Small intestine (tissue), 7 donors: ENCODE data around the gene FGF14. TPM values are rescaled to one million over a fixed set of nuclear protein-coding genes. Genes with fewer than 3 reads are reported as not detected.
"Not testable (repeated sequence)": the region's sequence is repeated elsewhere in the genome, so short reads cannot be mapped to it uniquely, and the experiment has no call there.

Source experiments
- DNase-seq, 2 donors: peaks; one replicate each; pipeline versions ENCODE4 v3.0.0 to v3.0.0-alpha.2; 2013
- FAIRE-seq: peaks from 2 replicates; lab custom pipeline; 2012; peaks lifted over from hg19 to GRCh38; lab: Jason Lieb, UNC
- H3K27ac ChIP-seq, 3 donors: one replicate each; pipeline ENCODE4 v1.5.1; 2013; ENCODE audit warnings: low read length in 2 of 3, mild to moderate bottlenecking in 2 of 3, control low read depth in 1 of 3, inconsistent platforms in 1 of 3, low read depth in 1 of 3, moderate library complexity in 1 of 3
- H3K27me3 ChIP-seq, 3 donors: one replicate each; pipeline ENCODE4 v1.6.1; 2013; ENCODE audit warnings: low read length in 3 of 3, inconsistent platforms in 1 of 3; ENCODE audit not compliant: control insufficient read depth in 3 of 3, insufficient read depth in 3 of 3
- H3K36me3 ChIP-seq, 3 donors: one replicate each; pipeline ENCODE4 v1.6.1; 2013; ENCODE audit warnings: low read length in 3 of 3, inconsistent platforms in 1 of 3, low read depth in 1 of 3, mild to moderate bottlenecking in 1 of 3, moderate library complexity in 1 of 3; ENCODE audit not compliant: control insufficient read depth in 3 of 3, insufficient read depth in 2 of 3
- H3K4me1 ChIP-seq, 3 donors: one replicate each; pipeline ENCODE4 v1.6.1; 2013; ENCODE audit warnings: low read length in 2 of 3, inconsistent platforms in 1 of 3, low read depth in 1 of 3, mild to moderate bottlenecking in 1 of 3, moderate library complexity in 1 of 3; ENCODE audit not compliant: control insufficient read depth in 3 of 3, insufficient read depth in 2 of 3
- H3K4me3 ChIP-seq, 3 donors: one replicate each; pipeline ENCODE4 v1.5.1; 2013; ENCODE audit warnings: low read length in 3 of 3, control low read depth in 1 of 3, inconsistent platforms in 1 of 3, low read depth in 1 of 3, mild to moderate bottlenecking in 1 of 3, moderate library complexity in 1 of 3
- H3K9me3 ChIP-seq, 2 donors: one replicate each; pipeline ENCODE4 v1.6.1; 2013; ENCODE audit warnings: low read depth in 1 of 2, low read length in 1 of 2; ENCODE audit not compliant: control insufficient read depth in 2 of 2, insufficient read depth in 1 of 2
- WGBS, 3 donors: extraction: QIAGEN DNeasy Blood & Tissue Kit; methylation state at CpG; one replicate each; pipeline ENCODE4 v1.1.7; 2013; 5-methylcytosine and 5-hydroxymethylcytosine counted together
- polyA plus RNA-seq, 4 donors: library from polyadenylated mRNA; stranded (reverse) in 3 of 4; unstranded in 1 of 4; fragments of 200-250 nt in 3 of 4; fragments of 120-200 nt in 1 of 4; gene quantifications; one replicate each; pipeline versions ENCODE4 v1.2.1 to v1.2.3, GENCODE V29; 2013
- donor health status: healthy with polysubstance abuse.
- donor health status: control.
- donor health status: control.
- donor health status: Bipolar disorder and iron deficiency.
- donor health status: healthy.

FGF14 gene
- polyA plus RNA-seq, 4 donors, result under 0.01 to 0.74 (median 0.31) TPM; not detected in 1

DNA sequence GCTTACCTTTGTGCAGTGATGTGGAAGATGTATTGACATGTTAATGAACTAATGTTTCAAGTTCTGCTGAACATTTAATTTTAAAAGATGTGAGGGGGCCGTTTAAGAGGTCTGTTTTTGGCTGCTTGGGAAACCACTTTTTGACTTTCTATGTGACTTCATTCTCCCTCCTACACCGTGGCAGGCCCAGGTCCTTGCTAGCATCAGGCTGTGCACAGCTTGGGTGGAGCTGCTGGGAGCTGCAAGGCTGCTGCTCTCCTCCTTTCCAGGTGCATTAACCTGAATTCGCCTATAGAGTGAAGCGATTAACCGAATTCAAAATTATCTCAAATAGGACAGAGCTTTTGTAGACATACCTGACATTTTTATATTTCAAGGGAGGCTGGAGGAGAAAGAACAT, 249.1 kb downstream of the FGF14 start:
- no peaks in the 10 kb centered on the region for H3K9me3 ChIP-seq
- no peaks in the 10 kb centered on the region for H3K36me3 ChIP-seq
- H3K4me1 ChIP-seq, result no peaks in the 10 kb centered on the region
- no peak for FAIRE-seq
- WGBS, 3 donors, result 65 to 72% (median 71%) methylated on average over 5 of the region's 5 CpGs
- H3K4me3 ChIP-seq, result no peak overlapping the region
- DNase-seq, result no peak
- no peaks in the 10 kb centered on the region for H3K27me3 ChIP-seq
- H3K27ac ChIP-seq, result no peak overlapping the region

DNA sequence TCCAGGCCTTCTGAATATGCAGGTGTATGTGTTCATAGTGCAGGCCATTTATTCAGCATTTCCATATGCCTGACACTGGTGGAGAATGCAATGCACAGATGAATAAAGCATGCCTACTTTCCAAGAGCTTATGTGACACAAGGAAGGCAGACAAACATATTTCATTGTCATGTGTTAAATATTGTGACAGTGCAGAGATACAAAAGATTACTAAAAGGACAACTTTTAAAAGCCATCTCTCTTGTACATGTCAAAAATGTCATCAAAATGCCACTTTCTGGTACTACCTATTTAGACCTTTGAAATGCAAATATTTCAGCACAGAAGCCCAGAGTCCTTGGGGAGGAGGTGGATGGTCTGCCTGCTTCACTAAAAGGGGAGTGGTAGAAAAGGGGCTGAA, 254.5 kb downstream of the FGF14 start:
- FAIRE-seq (no peak), DNase-seq (no peak)
- no peaks in the 10 kb centered on the region for H3K9me3 ChIP-seq
- H3K36me3 ChIP-seq, result no peaks in the 10 kb centered on the region
- no peaks in the 10 kb centered on the region for H3K27me3 ChIP-seq
- no peaks in the 10 kb centered on the region for H3K4me1 ChIP-seq
- no peak overlapping the region for H3K4me3 ChIP-seq
- no peak overlapping the region for H3K27ac ChIP-seq

DNA sequence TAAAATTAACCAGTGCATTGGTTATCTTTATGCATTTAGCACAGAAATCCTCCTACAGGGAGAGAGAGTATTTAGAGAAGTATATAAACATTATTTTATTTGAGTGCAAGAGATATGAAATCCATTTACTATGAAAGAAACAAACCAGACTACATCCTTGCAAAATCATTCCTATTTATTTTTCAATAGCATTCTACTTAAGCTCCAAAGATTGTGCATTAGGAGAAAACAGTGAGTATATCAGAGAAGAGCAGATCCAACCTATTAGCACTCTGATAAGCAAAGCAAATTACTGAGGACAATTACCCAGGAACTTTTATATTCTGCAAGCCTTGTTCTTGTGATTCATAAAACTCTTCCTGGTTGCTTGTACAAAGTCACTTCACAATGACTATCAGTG, 256.1 kb downstream of the FGF14 start:
- DNase-seq (no peak), FAIRE-seq (no peak)
- no peak overlapping the region for H3K27ac ChIP-seq
- no peak overlapping the region for H3K4me3 ChIP-seq
- H3K4me1 ChIP-seq, result no peaks in the 10 kb centered on the region
- no peaks in the 10 kb centered on the region for H3K9me3 ChIP-seq
- H3K27me3 ChIP-seq, result no peaks in the 10 kb centered on the region
- no peaks in the 10 kb centered on the region for H3K36me3 ChIP-seq

DNA sequence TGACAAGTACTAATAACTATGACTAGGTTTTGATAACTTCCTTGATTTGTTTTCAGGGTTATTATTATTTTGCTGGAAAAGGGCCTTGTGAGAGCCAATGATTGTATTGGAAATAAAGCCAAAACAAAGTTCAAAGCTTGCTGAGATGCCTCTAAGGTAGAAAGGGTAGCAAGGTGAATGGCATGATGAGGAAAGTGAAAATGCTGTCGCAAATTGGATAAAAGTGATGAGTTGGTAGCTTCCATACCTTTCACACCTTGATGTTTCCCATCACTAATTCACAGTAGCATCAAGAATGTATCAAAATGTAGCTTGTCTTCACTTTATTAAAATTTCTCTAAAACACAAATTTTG, 259.4 kb downstream of the FGF14 start:
- Histone ChIP-seq H3K27ac (no peak overlapping the region), H3K4me3 (no peak overlapping the region), H3K4me1 (no peaks in the 10 kb centered on the region), H3K36me3 (no peaks in the 10 kb centered on the region), H3K27me3 (no peaks in the 10 kb centered on the region), H3K9me3 (no peaks in the 10 kb centered on the region)
- FAIRE-seq, result no peak
- no peak for DNase-seq
- WGBS, 3 donors, result 72 to 88% (median 77%) methylated on average over 1 of the region's 1 CpG

DNA sequence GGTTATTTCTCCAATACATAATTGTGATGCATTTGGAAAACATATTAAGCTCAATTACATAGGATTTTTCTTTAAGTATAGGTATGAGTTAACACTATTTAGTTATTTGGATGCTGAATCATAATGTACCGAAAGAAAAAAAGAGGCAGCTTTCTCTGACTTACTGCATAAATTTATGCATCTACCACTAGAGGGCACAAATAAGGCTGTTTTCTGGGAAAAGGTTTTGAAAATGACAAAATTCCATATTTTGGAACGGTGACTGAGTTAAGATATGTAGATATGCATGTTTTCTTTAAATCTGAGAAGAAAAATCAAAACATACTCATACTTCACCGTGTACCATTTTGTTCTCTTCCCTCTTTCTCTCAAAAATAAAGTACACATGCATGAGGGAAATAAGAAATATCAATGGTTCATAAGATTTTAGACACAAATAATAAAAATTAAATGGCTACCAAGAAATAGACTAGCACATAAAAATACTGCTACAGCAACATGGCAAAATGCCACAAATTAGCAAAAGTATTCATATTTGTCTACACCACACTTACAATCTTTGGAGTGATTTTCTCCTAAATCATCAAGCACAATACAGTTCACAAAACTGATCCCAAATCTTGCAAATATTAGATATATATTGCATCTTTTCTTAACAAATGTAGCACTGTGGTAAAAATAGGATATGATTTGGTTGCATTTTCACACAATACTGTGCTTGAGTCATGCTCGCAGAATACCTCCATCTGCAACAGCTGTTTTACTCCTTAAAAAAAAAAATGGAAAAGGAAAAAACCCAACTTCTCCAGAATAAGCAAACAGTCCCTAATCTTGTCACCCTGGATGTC, 260.0 kb downstream of the FGF14 start:
- Histone ChIP-seq H3K4me3 (no peak overlapping the region), H3K27me3 (no peaks in the 10 kb centered on the region), H3K9me3 (no peaks in the 10 kb centered on the region), H3K4me1 (no peaks in the 10 kb centered on the region), H3K27ac (no peak overlapping the region), H3K36me3 (no peaks in the 10 kb centered on the region)
- DNase-seq (peak in 1 of 2 donors; percentile 2), FAIRE-seq (no peak)
- WGBS, 3 donors, result 34 to 37% (median 37%) methylated on average over 4 of the region's 4 CpGs

DNA sequence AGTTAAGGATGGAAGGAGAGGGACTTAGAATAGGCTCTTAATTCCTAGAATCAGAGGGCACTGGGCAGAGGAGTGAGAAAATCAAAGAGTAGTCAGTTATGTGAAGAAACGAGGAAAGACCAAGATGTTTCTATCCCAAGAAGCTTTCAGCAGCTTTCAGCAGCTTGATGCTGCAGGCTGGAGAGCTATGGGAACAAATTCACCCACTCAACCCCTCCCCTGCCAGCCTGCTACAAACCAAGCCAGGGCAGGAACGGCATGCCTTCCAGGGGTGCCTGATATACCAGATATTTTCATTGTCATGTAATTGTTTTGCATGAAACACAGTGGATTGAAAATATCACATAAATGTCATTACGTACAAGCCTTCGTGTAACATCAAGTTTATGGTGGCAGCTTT, 262.2 kb downstream of the FGF14 start:
- no peak overlapping the region for H3K27ac ChIP-seq
- no peaks in the 10 kb centered on the region for H3K9me3 ChIP-seq
- H3K4me3 ChIP-seq, result no peak overlapping the region
- no peaks in the 10 kb centered on the region for H3K36me3 ChIP-seq
- no peaks in the 10 kb centered on the region for H3K27me3 ChIP-seq
- DNase-seq (no peak), FAIRE-seq (no peak)
- WGBS, 3 donors, result 70 to 77% (median 71%) methylated on average over 4 of the region's 4 CpGs
- H3K4me1 ChIP-seq, result no peaks in the 10 kb centered on the region

DNA sequence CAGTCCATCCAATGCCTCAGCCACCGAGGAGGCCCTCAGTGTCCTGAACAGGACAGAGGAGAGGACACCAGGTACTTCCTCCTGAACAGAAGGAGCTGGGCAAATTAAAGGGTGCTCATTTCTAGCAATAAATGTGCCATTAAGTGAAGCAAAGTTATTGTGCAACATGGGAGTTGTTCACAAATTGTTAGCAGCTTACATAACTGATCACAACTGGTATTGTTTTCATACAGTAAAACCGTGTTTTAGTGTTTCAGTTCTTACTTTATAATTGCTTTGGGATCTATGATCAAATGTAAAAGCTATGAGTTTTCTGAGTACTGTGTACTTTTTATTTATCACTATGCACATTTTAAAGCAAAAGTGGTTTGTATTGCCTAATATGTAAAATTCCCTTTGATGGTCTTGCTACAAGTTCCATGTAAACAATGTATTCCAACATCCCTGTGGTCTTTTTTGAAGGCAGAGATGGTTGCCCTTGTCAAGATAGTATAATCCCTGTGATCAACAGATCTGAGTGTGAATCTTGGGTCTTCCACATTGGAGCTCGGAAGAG, 263.1 kb downstream of the FGF14 start:
- Histone ChIP-seq H3K27me3 (no peaks in the 10 kb centered on the region), H3K4me3 (no peak overlapping the region), H3K9me3 (no peaks in the 10 kb centered on the region), H3K4me1 (no peaks in the 10 kb centered on the region), H3K36me3 (no peaks in the 10 kb centered on the region), H3K27ac (no peak overlapping the region)
- no peak for DNase-seq
- 57 to 77% (median 70%) methylated on average over 3 of the region's 3 CpGs for WGBS, 3 donors
- FAIRE-seq, result no peak

DNA sequence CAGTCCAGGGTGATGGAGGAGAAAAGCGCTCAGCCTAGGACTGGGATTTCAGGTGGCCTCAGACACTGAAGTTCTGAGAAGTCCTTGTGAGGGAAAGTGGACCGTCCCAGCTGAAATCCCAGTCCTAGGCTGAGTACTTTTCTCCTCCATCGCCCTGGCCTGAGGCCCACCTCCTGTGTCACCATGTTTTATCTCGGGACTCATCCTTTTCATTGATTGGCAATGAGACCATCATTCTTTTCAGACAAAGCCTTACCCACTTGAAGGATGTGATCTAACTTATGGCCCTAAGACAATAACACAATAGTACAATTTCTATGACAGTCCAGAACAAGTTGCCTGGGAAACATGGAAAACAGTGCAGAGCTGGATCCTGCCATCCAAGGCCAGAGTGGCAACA, 263.9 kb downstream of the FGF14 start:
- WGBS, 3 donors, result 84 to 89% (median 85%) methylated on average over 4 of the region's 4 CpGs
- not testable (repeated sequence) for H3K27me3 ChIP-seq, H3K4me3 ChIP-seq, H3K36me3 ChIP-seq, H3K4me1 ChIP-seq, FAIRE-seq, H3K27ac ChIP-seq, DNase-seq, H3K9me3 ChIP-seq
